Measurements from ENCODE around the gene GABRG3. TPM values are rescaled to one million over a fixed set of nuclear protein-coding genes. Genes with fewer than 3 reads are reported as not detected.

GABRG3 gene
- total RNA-seq, 1 experiment from 2014 or later, result not detected

GRCh38 chr15:27527490-27528067 is 556.6 kb downstream of the GABRG3 start:
- Histone ChIP-seq H3K4me3 (no peak overlapping the region), H3K4me1 (replicated peaks) (no peaks in the 10 kb centered on the region), H3K9me3 (replicated peaks) (no peaks in the 10 kb centered on the region), H3K27me3 (replicated peaks) (no peaks in the 10 kb centered on the region), H3K27ac (no peak overlapping the region), H3K36me3 (no peaks in the 10 kb centered on the region)
- DNase-seq (ENCODE audit: low read depth in 1 of 2, low spot score in 2 of 2), result no peak

GRCh38 chr15:27529399-27529798 is 558.4 kb downstream of the GABRG3 start:
- Histone ChIP-seq H3K27ac (no peak overlapping the region), H3K9me3 (replicated peaks) (no peaks in the 10 kb centered on the region), H3K27me3 (replicated peaks) (no peaks in the 10 kb centered on the region), H3K4me3 (no peak overlapping the region), H3K4me1 (replicated peaks) (no peaks in the 10 kb centered on the region), H3K36me3 (no peaks in the 10 kb centered on the region)
- no peak for DNase-seq (ENCODE audit: low read depth in 1 of 2, low spot score in 2 of 2)

- Histone ChIP-seq H3K4me1 (replicated peaks) (no peaks in the 10 kb centered on the region), H3K27me3 (replicated peaks) (no peaks in the 10 kb centered on the region), H3K4me3 (no peak overlapping the region), H3K9me3 (replicated peaks) (peaks cover 2% of the 10 kb centered on the region; the same call in 1 of the 2 replicates), H3K36me3 (no peaks in the 10 kb centered on the region), H3K27ac (no peak overlapping the region)
- DNase-seq (ENCODE audit: low read depth in 1 of 2, low spot score in 2 of 2), result no peak
Observed at GRCh38 chr15:27530994-27531393, 560.0 kb downstream of the GABRG3 start.

- Histone ChIP-seq H3K4me1 (replicated peaks) (no peaks in the 10 kb centered on the region), H3K27me3 (replicated peaks) (no peaks in the 10 kb centered on the region), H3K9me3 (replicated peaks) (peaks cover 2% of the 10 kb centered on the region; the same call in 1 of the 2 replicates), H3K4me3 (no peak overlapping the region), H3K27ac (no peak overlapping the region), H3K36me3 (no peaks in the 10 kb centered on the region)
- no peak for DNase-seq (ENCODE audit: low read depth in 1 of 2, low spot score in 2 of 2)
Observed at GRCh38 chr15:27532358-27532757, 561.4 kb downstream of the GABRG3 start.

- Histone ChIP-seq H3K27me3 (replicated peaks) (no peaks in the 10 kb centered on the region), H3K4me3 (no peak overlapping the region), H3K36me3 (no peaks in the 10 kb centered on the region), H3K9me3 (replicated peaks) (peaks cover 2% of the 10 kb centered on the region; the same call in 1 of the 2 replicates), H3K4me1 (replicated peaks) (no peaks in the 10 kb centered on the region), H3K27ac (no peak overlapping the region)
- DNase-seq (ENCODE audit: low read depth in 1 of 2, low spot score in 2 of 2), result no peak
Observed at GRCh38 chr15:27535445-27536129, 564.6 kb downstream of the GABRG3 start.

GRCh38 chr15:27538325-27538724 is 567.3 kb downstream of the GABRG3 start:
- DNase-seq (ENCODE audit: low read depth in 1 of 2, low spot score in 2 of 2), result no peak
- Histone ChIP-seq H3K27me3 (replicated peaks) (no peaks in the 10 kb centered on the region), H3K9me3 (replicated peaks) (peaks cover 2% of the 10 kb centered on the region; the same call in 1 of the 2 replicates), H3K36me3 (no peaks in the 10 kb centered on the region), H3K4me1 (replicated peaks) (no peaks in the 10 kb centered on the region), H3K27ac (no peak overlapping the region), H3K4me3 (no peak overlapping the region)

GRCh38 chr15:27541581-27541980 is 570.6 kb downstream of the GABRG3 start:
- Histone ChIP-seq H3K9me3 (replicated peaks) (no peaks in the 10 kb centered on the region), H3K4me3 (no peak overlapping the region), H3K27ac (no peak overlapping the region), H3K36me3 (no peaks in the 10 kb centered on the region), H3K4me1 (replicated peaks) (no peaks in the 10 kb centered on the region), H3K27me3 (replicated peaks) (no peaks in the 10 kb centered on the region)
- DNase-seq (ENCODE audit: low read depth in 1 of 2, low spot score in 2 of 2), result no peak

- H3K4me3 ChIP-seq, result no peak overlapping the region
- H3K9me3 ChIP-seq (replicated peaks), result no peaks in the 10 kb centered on the region
- no peaks in the 10 kb centered on the region for H3K36me3 ChIP-seq
- no peaks in the 10 kb centered on the region for H3K4me1 ChIP-seq (replicated peaks)
- no peak for DNase-seq (ENCODE audit: low read depth in 1 of 2, low spot score in 2 of 2)
- H3K27ac ChIP-seq, result no peak overlapping the region
- H3K27me3 ChIP-seq (replicated peaks), result no peaks in the 10 kb centered on the region
Observed at GRCh38 chr15:27545494-27546255, 574.7 kb downstream of the GABRG3 start.

- Histone ChIP-seq H3K4me3 (no peak overlapping the region), H3K4me1 (replicated peaks) (no peaks in the 10 kb centered on the region), H3K27ac (no peak overlapping the region), H3K9me3 (replicated peaks) (no peaks in the 10 kb centered on the region), H3K27me3 (replicated peaks) (no peaks in the 10 kb centered on the region), H3K36me3 (no peaks in the 10 kb centered on the region)
- no peak for DNase-seq (ENCODE audit: low read depth in 1 of 2, low spot score in 2 of 2)
Observed at GRCh38 chr15:27549746-27550145, 578.8 kb downstream of the GABRG3 start.

- DNase-seq (ENCODE audit: low read depth in 1 of 2, low spot score in 2 of 2), result no peak
Observed at GRCh38 chr15:27550635-27551034, 579.7 kb downstream of the GABRG3 start.

GRCh38 chr15:27561816-27562215 is 590.8 kb downstream of the GABRG3 start:
- H3K27me3 ChIP-seq (replicated peaks), result no peaks in the 10 kb centered on the region
- H3K27ac ChIP-seq, result no peak overlapping the region
- no peak for DNase-seq (ENCODE audit: low read depth in 1 of 2, low spot score in 2 of 2)
- H3K4me1 ChIP-seq (replicated peaks), result no peaks in the 10 kb centered on the region
- H3K4me3 ChIP-seq, result no peak overlapping the region
- H3K9me3 ChIP-seq (replicated peaks), result no peaks in the 10 kb centered on the region; the same call in none of the 2 replicates
- H3K36me3 ChIP-seq, result no peaks in the 10 kb centered on the region

More at GRCh38 chr15:27550635-27551034, 579.7 kb downstream of the GABRG3 start:
- Histone ChIP-seq H3K27ac (no peak overlapping the region), H3K9me3 (replicated peaks) (no peaks in the 10 kb centered on the region), H3K36me3 (no peaks in the 10 kb centered on the region), H3K27me3 (replicated peaks) (no peaks in the 10 kb centered on the region), H3K4me3 (no peak overlapping the region), H3K4me1 (replicated peaks) (no peaks in the 10 kb centered on the region)

- Histone ChIP-seq H3K27ac (no peak overlapping the region), H3K36me3 (no peaks in the 10 kb centered on the region), H3K27me3 (replicated peaks) (no peaks in the 10 kb centered on the region), H3K9me3 (replicated peaks) (no peaks in the 10 kb centered on the region; the same call in none of the 2 replicates), H3K4me1 (replicated peaks) (no peaks in the 10 kb centered on the region), H3K4me3 (no peak overlapping the region)
- no peak for DNase-seq (ENCODE audit: low read depth in 1 of 2, low spot score in 2 of 2)
Observed at GRCh38 chr15:27563765-27564370, 592.9 kb downstream of the GABRG3 start.

- no peaks in the 10 kb centered on the region for H3K4me1 ChIP-seq (replicated peaks)
- no peaks in the 10 kb centered on the region for H3K27me3 ChIP-seq (replicated peaks)
- no peak for DNase-seq (ENCODE audit: low read depth in 1 of 2, low spot score in 2 of 2)
- H3K27ac ChIP-seq, result no peak overlapping the region
- H3K4me3 ChIP-seq, result no peak overlapping the region
- H3K9me3 ChIP-seq (replicated peaks), result no peaks in the 10 kb centered on the region; the same call in none of the 2 replicates
- H3K36me3 ChIP-seq, result no peaks in the 10 kb centered on the region
Observed at GRCh38 chr15:27564656-27565055, 593.7 kb downstream of the GABRG3 start.

GRCh38 chr15:27570746-27571145 is 599.8 kb downstream of the GABRG3 start:
- Histone ChIP-seq H3K4me3 (no peak overlapping the region), H3K27me3 (replicated peaks) (no peaks in the 10 kb centered on the region), H3K9me3 (replicated peaks) (no peaks in the 10 kb centered on the region; the same call in 1 of the 2 replicates), H3K36me3 (no peaks in the 10 kb centered on the region), H3K4me1 (replicated peaks) (no peaks in the 10 kb centered on the region), H3K27ac (no peak overlapping the region)
- no peak for DNase-seq (ENCODE audit: low read depth in 1 of 2, low spot score in 2 of 2)

Data from SJSA1 (cell line).